ENCODE results near the gene KMT2B.

The KMT2B gene

GRCh38 chr19:35727053-35727955 is 9.5 kb downstream of the KMT2B start:
- DNase-seq (ENCODE audit: low spot score in 2 of 2) (no peak), ATAC-seq (ENCODE audit: low read depth) (no peak)
- Mint-ChIP-seq H3K9me3 (no peaks in the 10 kb centered on the region), H3K27me3 (no peaks in the 10 kb centered on the region), H3K4me1 (peaks cover 7% of the 10 kb centered on the region), H3K36me3 (peaks cover 49% of the 10 kb centered on the region), H3K27ac (peak overlapping the region; percentile 55), H3K4me3 (no peak overlapping the region)

GRCh38 chr19:35727956-35728706 is 10.3 kb downstream of the KMT2B start:
- H3K9me3 Mint-ChIP-seq: no peaks in the 10 kb centered on the region
- DNase-seq (ENCODE audit: low spot score in 2 of 2): no peak
- H3K27ac Mint-ChIP-seq: peak overlapping the region; percentile 55
- ATAC-seq (ENCODE audit: low read depth): no peak
- peaks cover 7% of the 10 kb centered on the region for H3K4me1 Mint-ChIP-seq
- H3K4me3 Mint-ChIP-seq: no peak overlapping the region
- peaks cover 45% of the 10 kb centered on the region for H3K36me3 Mint-ChIP-seq
- H3K27me3 Mint-ChIP-seq: no peaks in the 10 kb centered on the region

- DNase-seq (ENCODE audit: low spot score in 2 of 2) (no peak), ATAC-seq (ENCODE audit: low read depth) (no peak)
- Mint-ChIP-seq H3K36me3 (peaks cover 41% of the 10 kb centered on the region), H3K27ac (no peak overlapping the region), H3K9me3 (no peaks in the 10 kb centered on the region), H3K4me3 (no peak overlapping the region), H3K4me1 (peaks cover 8% of the 10 kb centered on the region), H3K27me3 (no peaks in the 10 kb centered on the region)
Measured at GRCh38 chr19:35729021-35729420, 11.2 kb downstream of the KMT2B start.

- H3K36me3 Mint-ChIP-seq: peaks cover 44% of the 10 kb centered on the region
- no peaks in the 10 kb centered on the region for H3K9me3 Mint-ChIP-seq
- DNase-seq (ENCODE audit: low spot score in 2 of 2): no peak
Measured at GRCh38 chr19:35729763-35730162, 12.0 kb downstream of the KMT2B start.

GRCh38 chr19:35730326-35730725 is 12.5 kb downstream of the KMT2B start:
- Mint-ChIP-seq H3K27ac (peak overlapping the region; percentile 64), H3K4me3 (no peak overlapping the region), H3K9me3 (no peaks in the 10 kb centered on the region), H3K36me3 (peaks cover 45% of the 10 kb centered on the region), H3K27me3 (no peaks in the 10 kb centered on the region), H3K4me1 (peaks cover 12% of the 10 kb centered on the region)
- no peak for ATAC-seq (ENCODE audit: low read depth)
- DNase-seq (ENCODE audit: low spot score in 2 of 2): no peak

More at GRCh38 chr19:35729763-35730162, 12.0 kb downstream of the KMT2B start:
- no peak overlapping the region for H3K27ac Mint-ChIP-seq
- H3K27me3 Mint-ChIP-seq: no peaks in the 10 kb centered on the region
- no peak overlapping the region for H3K4me3 Mint-ChIP-seq
- ATAC-seq (ENCODE audit: low read depth): no peak
- H3K4me1 Mint-ChIP-seq: peaks cover 12% of the 10 kb centered on the region

- no peak for DNase-seq (ENCODE audit: low spot score in 2 of 2)
- peak overlapping the region; percentile 8 for H3K27ac Mint-ChIP-seq
- no peaks in the 10 kb centered on the region for H3K9me3 Mint-ChIP-seq
- peaks cover 8% of the 10 kb centered on the region for H3K4me1 Mint-ChIP-seq
- H3K4me3 Mint-ChIP-seq: no peak overlapping the region
- ATAC-seq (ENCODE audit: low read depth): no peak
- peaks cover 42% of the 10 kb centered on the region for H3K36me3 Mint-ChIP-seq
- H3K27me3 Mint-ChIP-seq: no peaks in the 10 kb centered on the region
Measured at GRCh38 chr19:35731353-35731752, 13.6 kb downstream of the KMT2B start.

GRCh38 chr19:35731779-35732405 is 14.1 kb downstream of the KMT2B start:
- H3K27me3 Mint-ChIP-seq: no peaks in the 10 kb centered on the region
- H3K9me3 Mint-ChIP-seq: no peaks in the 10 kb centered on the region
- H3K36me3 Mint-ChIP-seq: peaks cover 44% of the 10 kb centered on the region
- no peak for ATAC-seq (ENCODE audit: low read depth)
- H3K4me3 Mint-ChIP-seq: no peak overlapping the region
- DNase-seq (ENCODE audit: low spot score in 2 of 2): no peak
- peaks cover 12% of the 10 kb centered on the region for H3K4me1 Mint-ChIP-seq
- no peak overlapping the region for H3K27ac Mint-ChIP-seq

GRCh38 chr19:35732540-35733179 is 14.9 kb downstream of the KMT2B start:
- no peak for ATAC-seq (ENCODE audit: low read depth)
- Mint-ChIP-seq H3K36me3 (peaks cover 45% of the 10 kb centered on the region), H3K9me3 (no peaks in the 10 kb centered on the region), H3K27me3 (no peaks in the 10 kb centered on the region), H3K4me1 (peaks cover 18% of the 10 kb centered on the region), H3K27ac (no peak overlapping the region), H3K4me3 (no peak overlapping the region)
- no peak for DNase-seq (ENCODE audit: low spot score in 2 of 2)

GRCh38 chr19:35733180-35734125 is 15.7 kb downstream of the KMT2B start:
- Mint-ChIP-seq H3K27me3 (no peaks in the 10 kb centered on the region), H3K4me3 (no peak overlapping the region), H3K27ac (peak overlapping the region; percentile 21), H3K9me3 (no peaks in the 10 kb centered on the region), H3K36me3 (peaks cover 38% of the 10 kb centered on the region), H3K4me1 (peaks cover 18% of the 10 kb centered on the region)
- DNase-seq (ENCODE audit: low spot score in 2 of 2) (no peak), ATAC-seq (ENCODE audit: low read depth) (no peak)

GRCh38 chr19:35734273-35734672 is 16.5 kb downstream of the KMT2B start:
- peak overlapping the region; percentile 21 for H3K27ac Mint-ChIP-seq
- ATAC-seq (ENCODE audit: low read depth): no peak
- peaks cover 34% of the 10 kb centered on the region for H3K36me3 Mint-ChIP-seq
- DNase-seq (ENCODE audit: low spot score in 2 of 2): no peak
- no peaks in the 10 kb centered on the region for H3K9me3 Mint-ChIP-seq
- H3K4me1 Mint-ChIP-seq: peaks cover 18% of the 10 kb centered on the region
- H3K4me3 Mint-ChIP-seq: no peak overlapping the region
- no peaks in the 10 kb centered on the region for H3K27me3 Mint-ChIP-seq

- H3K36me3 Mint-ChIP-seq: peaks cover 33% of the 10 kb centered on the region
- H3K9me3 Mint-ChIP-seq: no peaks in the 10 kb centered on the region
- peaks cover 23% of the 10 kb centered on the region for H3K4me1 Mint-ChIP-seq
- DNase-seq (ENCODE audit: low spot score in 2 of 2) (no peak), ATAC-seq (ENCODE audit: low read depth) (no peak)
- no peaks in the 10 kb centered on the region for H3K27me3 Mint-ChIP-seq
- no peak overlapping the region for H3K27ac Mint-ChIP-seq
- H3K4me3 Mint-ChIP-seq: no peak overlapping the region
Measured at GRCh38 chr19:35734889-35735288, 17.1 kb downstream of the KMT2B start.

GRCh38 chr19:35736913-35737886 is 19.4 kb downstream of the KMT2B start:
- Mint-ChIP-seq H3K4me1 (peaks cover 26% of the 10 kb centered on the region), H3K27me3 (no peaks in the 10 kb centered on the region), H3K9me3 (no peaks in the 10 kb centered on the region), H3K36me3 (peaks cover 19% of the 10 kb centered on the region), H3K4me3 (no peak overlapping the region), H3K27ac (peak overlapping the region; percentile 65)
- DNase-seq (ENCODE audit: low spot score in 2 of 2): no peak
- no peak for ATAC-seq (ENCODE audit: low read depth)

All from memory B cell (primary cell).